Epithelial cell of proximal tubule (primary cell): ENCODE data around the gene CMTM8. TPM values are rescaled to one million over a fixed set of nuclear protein-coding genes. Genes with fewer than 3 reads are reported as not detected.

Experiments used
- DNase-seq: peaks from one replicate; pipeline ENCODE4 v3.0.0-alpha.2; 2011; ENCODE audit warnings: low read depth
- H3K4me3 ChIP-seq: 2 replicates; pipeline ENCODE4 v1.5.1; 2011; ENCODE audit warnings: low read depth, mild to moderate bottlenecking, low read length
- total RNA-seq: library from RNA; depleted of rRNA; stranded (reverse); fragments of >200 nt; gene quantifications from 2 replicates; pipeline ENCODE4 v1.2.3, GENCODE V29; 2015
- TF ChIP-seq, protein P1 (sequence below): conservative IDR thresholded peaks from 2 replicates; pipeline ENCODE4 v1.5.1; 2012; ENCODE audit warnings: low read depth, mild to moderate bottlenecking, low read length

Gene CMTM8
- total RNA-seq, 1 donor from 2014 or later, result 9.2 TPM

DNA sequence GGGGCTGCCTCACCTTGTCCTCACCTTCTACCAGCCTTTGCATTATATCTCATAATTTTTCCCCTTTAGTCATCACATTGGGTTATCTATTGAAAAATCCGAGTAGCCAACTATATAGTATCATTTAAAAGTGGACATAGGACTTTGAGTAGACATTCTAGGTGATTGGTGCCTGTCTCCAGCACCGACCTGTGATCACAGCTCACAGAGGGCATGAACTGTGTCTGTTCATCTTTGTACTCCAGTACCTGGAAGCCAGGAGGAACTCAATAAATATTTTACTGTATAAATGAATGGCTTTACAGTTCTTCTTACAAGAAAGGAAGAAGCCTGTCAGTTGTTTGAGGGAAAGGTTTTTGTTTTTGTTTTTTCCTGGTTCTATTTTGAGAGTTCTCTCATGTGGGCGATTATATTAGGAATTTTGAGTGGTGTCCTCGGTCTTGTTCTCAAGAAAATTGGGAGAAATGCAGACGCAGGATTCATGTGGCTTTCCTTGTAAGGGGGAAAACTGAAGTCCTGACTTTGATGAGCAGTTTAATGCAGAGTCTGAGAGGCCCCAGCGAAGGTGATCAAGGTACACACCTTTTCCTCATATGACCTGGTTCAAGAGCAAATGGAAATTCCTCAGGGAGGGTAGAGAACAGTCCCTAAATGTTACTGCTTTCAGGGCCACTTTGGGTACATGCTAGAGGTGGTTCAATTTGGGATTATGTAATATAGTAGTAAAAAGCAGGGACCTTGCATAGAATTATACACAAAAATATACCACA, 46.1 kb downstream of the CMTM8 start:
- DNase-seq, result no peak
- H3K4me3 ChIP-seq, result no peak overlapping the region
- TF ChIP-seq, protein P1, sequence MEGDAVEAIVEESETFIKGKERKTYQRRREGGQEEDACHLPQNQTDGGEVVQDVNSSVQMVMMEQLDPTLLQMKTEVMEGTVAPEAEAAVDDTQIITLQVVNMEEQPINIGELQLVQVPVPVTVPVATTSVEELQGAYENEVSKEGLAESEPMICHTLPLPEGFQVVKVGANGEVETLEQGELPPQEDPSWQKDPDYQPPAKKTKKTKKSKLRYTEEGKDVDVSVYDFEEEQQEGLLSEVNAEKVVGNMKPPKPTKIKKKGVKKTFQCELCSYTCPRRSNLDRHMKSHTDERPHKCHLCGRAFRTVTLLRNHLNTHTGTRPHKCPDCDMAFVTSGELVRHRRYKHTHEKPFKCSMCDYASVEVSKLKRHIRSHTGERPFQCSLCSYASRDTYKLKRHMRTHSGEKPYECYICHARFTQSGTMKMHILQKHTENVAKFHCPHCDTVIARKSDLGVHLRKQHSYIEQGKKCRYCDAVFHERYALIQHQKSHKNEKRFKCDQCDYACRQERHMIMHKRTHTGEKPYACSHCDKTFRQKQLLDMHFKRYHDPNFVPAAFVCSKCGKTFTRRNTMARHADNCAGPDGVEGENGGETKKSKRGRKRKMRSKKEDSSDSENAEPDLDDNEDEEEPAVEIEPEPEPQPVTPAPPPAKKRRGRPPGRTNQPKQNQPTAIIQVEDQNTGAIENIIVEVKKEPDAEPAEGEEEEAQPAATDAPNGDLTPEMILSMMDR, result no peak

DNA sequence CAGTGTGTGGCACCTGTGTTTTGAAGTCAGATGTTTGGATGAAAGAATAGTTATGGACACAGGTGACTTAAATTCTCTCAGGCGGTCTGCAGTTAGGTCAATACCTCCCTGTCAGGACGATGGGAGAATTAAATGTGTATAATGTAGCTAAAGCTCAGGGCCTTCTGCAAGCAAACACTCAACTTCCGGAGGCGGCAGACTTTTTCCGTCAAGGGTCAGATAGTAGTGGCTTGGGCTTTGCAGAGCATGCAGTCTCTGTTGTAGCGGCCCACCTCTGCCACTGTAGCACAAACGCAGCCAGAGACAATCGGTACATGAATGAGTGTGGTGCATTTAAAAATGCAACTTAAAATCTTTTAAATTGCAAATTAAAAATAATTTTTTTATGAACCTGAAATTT, 47.4 kb downstream of the CMTM8 start:
- H3K4me3 ChIP-seq, result no peak overlapping the region
- DNase-seq, result no peak
- TF ChIP-seq, protein P1, result no peak

- TF ChIP-seq, protein P1, result no peak
- no peak overlapping the region for H3K4me3 ChIP-seq
- DNase-seq, result no peak
Observed at GRCh38 chr3:32288819-32289218, 50.3 kb downstream of the CMTM8 start.

DNA sequence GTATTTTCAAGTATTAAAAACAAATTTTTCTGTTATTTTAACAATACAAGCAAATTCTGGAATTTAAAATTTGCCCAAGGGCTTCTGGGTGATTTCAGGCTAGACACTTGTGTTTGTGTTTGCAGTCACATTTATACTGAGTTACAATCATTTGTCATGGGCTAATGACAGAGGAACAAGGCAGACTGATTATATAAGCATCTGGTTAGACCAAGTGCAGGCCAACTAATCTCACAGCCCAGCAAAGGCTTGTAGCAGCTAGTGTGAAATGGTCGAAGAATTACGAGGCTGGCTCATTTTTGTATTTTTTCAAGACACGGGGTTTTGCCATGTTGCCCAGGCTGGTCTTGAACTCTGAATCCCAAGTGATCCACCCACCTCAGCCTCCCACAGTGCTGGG, 52.1 kb downstream of the CMTM8 start:
- no peak for DNase-seq

GRCh38 chr3:32292085-32292796, 53.8 kb downstream of the CMTM8 start:
- no peak for DNase-seq
- TF ChIP-seq, protein P1, result no peak
- H3K4me3 ChIP-seq, result no peak overlapping the region

More for the DNA sequence above, 52.1 kb downstream of the CMTM8 start:
- TF ChIP-seq, protein P1, result no peak
- H3K4me3 ChIP-seq, result no peak overlapping the region

GRCh38 chr3:32293903-32294302, 55.4 kb downstream of the CMTM8 start:
- no peak overlapping the region for H3K4me3 ChIP-seq
- no peak for DNase-seq
- TF ChIP-seq, protein P1, result no peak
